Epidermal melanocyte (primary cell): ENCODE data around the gene VGLL4.
"Not testable (repeated sequence)": the region's sequence is repeated elsewhere in the genome, so short reads cannot be mapped to it uniquely, and the experiment has no call there.

ENCODE experiments used
- DNase-seq: peaks from one replicate; pipeline ENCODE4 v3.0.0; 2011; ENCODE audit warnings: low spot score; ENCODE audit not compliant: insufficient read length

VGLL4 gene

GRCh38 chr3:11587766-11588165, 55.9 kb downstream of the VGLL4 start:
- no peak for DNase-seq

- DNase-seq, result no peak
These were observed 59.1 kb downstream of the VGLL4 start for GRCh38 chr3:11584570-11584969.

DNA sequence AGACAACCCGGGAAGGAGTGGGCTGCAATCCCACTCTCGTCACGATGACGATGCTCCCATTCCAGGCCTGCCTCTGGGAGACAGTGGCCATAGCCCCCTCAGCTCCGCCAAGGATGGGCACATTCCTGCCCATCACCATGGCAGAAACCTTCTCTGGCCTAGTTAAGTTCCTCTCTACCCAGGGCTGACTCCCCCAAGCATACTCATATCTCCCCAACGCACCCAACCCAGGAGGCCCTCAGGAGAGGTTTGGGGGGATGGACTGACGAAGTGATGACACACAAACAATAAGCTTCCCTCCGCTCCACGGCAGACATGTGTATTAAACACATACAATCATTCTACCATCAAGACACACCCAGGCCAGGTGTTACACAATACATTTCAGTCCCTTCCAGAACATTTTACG, 60.1 kb downstream of the VGLL4 start:
- DNase-seq, result no peak

- DNase-seq, result no peak
These were observed 60.5 kb downstream of the VGLL4 start for GRCh38 chr3:11583235-11583634.

- peak; percentile 92 for DNase-seq
These were observed 61.3 kb downstream of the VGLL4 start for GRCh38 chr3:11582191-11582968.

DNA sequence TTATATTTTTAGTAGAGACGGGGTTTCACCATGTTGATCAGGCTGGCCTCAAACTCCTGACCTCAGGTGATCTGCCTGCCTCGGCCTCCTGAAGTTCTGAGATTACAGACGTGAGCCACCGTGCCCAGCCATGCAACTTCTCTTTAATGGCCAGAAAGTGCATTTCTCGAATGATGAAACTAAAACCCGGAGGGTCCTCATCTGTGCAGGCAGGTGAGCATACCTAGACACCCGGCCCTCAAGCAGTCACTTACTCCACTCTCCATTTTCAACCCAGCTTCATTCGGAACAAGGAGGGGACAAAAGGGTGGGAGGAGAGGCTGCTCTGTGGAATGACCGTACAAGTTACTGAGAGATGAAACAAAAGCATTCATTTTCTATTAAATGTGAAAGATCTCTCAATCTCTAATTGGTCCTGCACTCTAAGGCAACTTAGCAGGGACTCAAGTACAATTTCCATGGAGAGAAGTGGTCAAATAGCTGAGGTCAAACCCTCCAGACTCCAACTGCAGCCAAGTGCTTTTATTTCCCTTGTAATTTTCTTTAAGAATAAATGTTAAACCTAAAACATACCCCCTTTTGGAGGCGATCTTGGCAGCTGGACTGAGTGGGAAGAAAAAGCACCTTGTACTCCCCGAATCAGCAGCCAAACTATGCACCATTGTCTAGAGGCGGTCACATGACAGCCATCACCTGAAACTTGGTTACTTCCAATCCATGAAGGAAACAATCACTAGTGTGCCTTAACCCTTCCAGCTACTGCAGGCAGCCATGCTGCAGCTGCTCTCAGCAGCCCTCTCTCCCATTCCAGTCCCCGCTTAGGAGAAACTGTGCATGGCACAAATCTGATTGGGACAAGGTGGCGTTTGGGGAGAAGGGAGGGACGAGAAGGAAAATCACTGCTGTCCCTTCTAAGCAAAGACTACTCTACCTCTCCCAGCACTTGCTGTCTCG, 62.2 kb downstream of the VGLL4 start:
- DNase-seq, result no peak

DNA sequence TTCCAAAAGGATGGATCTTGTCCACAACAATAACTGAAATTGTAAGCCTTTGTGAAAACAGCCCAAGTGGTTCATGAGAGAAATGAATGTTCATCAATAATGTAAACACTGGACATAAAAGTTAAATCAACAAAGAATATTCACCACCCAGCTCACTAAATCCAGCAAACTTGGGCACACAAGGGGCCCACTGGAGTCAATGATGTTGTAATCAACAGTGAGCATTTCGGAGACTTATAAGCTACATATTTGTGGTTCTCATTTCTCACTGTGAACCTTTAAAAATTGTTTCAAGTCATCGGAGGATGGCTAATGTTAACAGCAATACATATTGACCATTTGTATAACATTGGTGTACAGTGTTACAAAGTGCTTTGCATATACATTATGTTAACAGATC, 63.1 kb downstream of the VGLL4 start:
- DNase-seq, result no peak

- no peak for DNase-seq
These were observed 65.5 kb downstream of the VGLL4 start for GRCh38 chr3:11578169-11578568.

DNA sequence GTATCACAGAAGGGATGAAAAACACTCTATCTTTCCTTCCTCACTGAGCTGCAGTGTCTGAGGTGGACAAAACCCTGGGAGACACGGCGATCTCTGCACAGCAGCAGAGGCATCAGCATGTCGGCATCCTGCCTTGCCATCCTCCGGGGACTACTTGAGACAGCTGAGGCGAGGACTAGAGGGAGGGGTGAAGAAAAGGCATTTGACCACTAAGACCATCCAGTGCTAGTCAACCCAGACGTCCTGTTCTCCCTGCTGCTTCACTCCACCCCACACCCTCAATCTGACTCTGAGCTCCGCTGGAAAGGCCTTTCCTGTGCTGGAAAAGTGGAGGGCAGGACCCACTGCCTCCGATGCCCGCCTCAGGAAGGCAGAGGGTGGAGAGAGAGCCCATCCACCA, 67.3 kb downstream of the VGLL4 start:
- DNase-seq, result no peak

- no peak for DNase-seq
These were observed 68.0 kb downstream of the VGLL4 start for GRCh38 chr3:11575677-11576076.

DNA sequence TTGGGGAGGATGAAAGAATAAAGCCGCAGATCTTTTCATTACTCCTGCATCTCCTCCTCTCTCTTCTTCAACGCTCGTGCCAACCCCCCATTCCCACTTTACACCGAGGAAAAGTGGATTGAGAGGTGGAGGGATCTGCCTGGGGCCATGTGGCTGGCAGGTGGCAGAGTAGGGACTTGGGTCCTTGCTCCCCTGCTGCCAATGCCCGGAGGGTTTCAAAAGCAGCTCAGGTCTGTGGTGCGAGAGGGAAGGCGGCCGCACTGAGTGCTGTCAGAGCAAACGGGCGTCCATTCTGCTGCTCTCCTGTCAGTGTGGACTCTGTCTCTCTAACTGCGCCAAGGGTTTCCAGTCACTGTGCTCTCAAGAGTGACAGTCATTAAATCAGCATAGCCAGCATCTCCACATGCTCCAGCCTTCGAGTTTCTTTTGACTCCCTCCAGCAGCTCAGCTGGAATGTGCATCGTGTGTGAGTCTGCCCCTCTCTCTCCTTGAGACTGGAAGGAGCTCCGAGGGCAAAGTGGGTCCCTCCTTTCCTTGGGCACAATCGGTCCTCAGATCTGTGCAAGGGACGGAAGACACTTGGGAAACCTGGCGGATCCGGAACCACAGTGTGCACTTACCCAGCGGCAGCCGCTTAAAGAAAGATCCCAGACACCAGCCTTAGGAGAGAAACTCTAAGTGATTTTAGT, 68.6 kb downstream of the VGLL4 start:
- no peak for DNase-seq

GRCh38 chr3:11572660-11573059, 71.1 kb downstream of the VGLL4 start:
- DNase-seq, result not testable (repeated sequence)

DNA sequence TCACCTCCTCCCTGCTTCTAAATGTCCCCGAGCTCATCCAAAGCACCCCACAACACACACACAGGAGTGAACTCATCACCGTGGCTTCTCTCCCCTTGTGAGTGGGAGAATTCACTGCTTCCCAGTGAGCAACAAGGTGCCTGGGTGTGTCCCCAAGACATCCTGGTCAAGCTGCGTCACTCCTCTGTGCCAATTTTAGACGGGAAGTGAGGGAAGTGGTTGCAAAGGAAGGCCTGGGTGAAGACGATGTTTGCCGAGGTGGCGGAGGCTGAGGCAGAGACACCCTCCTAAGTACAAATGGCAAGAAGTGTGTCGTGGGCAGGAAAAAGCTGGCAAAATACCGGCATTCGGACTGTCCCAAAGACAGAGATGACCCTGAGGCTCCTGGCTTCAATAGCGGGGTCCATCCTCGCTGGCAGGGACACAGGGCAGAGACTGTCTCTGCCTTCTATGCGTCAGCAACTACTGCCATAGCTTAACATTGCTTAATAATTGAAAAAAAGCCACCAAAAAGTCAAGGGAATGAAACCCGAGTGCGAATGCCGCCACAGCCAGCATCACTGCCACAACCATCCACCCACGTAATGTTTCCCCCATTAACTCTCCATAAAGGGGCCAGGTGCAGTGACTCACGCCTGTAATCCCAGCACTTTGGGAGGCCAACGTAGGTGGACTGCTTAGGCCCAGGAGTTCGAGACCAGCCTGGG, 72.8 kb downstream of the VGLL4 start:
- no peak for DNase-seq

GRCh38 chr3:11570251-11570650, 73.5 kb downstream of the VGLL4 start:
- no peak for DNase-seq

GRCh38 chr3:11569156-11569741, 74.5 kb downstream of the VGLL4 start:
- no peak for DNase-seq

DNA sequence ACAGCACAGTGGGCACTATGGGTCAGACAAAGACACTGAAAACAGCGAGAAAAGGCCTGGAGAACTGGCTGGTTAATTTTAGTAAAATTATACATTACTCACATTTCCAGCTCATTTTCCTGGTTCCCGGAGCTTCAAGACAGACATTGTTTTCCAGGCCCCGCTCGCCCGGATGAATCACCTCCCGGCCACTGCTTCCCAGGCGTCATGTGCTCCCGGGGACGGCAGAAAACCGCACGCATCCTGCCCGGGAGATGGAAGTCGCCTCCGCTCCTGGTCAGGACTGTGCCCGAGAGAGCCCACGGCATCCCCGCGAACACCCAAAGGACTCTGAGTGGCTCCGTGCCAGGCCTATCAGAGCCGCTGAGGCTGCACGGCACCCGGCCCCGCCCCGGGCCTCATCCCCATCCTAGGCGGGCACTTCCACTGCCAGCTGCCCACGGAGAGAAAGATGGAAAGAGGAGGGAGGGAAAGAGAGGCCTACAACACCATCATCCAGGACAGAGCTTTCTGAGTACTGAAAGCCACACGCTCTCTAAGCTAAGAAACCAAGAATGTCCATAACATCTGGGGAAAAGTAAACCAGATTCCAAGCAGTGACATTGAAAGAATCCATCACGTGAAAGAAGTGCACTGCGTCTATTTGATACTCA, 75.1 kb downstream of the VGLL4 start:
- peak; percentile 95 for DNase-seq

DNA sequence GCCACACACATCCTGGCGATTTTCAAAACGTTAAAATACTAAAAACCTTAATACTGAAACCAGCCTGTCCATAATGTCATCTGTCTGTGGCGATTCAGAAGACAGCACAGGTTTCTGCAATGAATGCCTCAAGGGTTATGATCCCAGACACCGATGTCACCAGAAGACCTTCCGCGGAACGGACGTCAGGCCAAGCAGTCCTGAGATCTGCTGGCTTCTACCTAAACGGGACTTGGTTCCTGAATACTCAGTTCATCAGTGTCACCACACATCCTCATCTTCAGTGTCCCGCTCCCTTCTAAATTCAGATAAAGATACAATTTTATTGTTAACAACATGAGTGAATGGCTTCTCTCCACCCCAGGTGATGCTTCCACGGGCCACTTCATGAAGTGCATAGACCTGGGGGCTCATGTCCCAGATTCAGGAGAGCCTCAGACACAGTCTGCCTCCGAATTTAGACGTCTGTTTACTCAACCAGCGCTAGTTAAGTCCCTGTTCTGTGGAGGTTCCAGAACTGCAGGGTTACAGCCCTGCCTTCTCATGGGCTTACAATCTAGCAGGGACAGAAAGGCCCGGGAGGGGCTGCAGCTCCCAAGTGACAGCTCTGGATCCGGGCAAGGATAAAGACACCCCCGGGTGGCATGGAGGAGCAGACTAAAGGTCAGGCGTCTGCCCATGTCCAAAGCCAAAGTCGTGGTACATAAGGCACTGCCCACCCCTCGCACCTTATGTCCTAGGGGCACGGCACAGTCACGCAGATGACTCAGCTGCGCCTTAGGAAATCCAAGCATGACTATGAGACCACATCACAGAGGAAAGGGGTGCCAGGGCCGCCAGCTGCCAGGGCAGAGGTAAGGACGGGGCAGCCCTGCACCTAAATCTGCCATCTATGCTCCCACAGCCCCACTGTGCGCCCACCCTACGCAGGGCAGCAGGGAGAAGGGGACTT, 75.9 kb downstream of the VGLL4 start:
- peak; percentile 78 for DNase-seq

- DNase-seq, result no peak
These were observed 76.8 kb downstream of the VGLL4 start for GRCh38 chr3:11566916-11567315.

DNA sequence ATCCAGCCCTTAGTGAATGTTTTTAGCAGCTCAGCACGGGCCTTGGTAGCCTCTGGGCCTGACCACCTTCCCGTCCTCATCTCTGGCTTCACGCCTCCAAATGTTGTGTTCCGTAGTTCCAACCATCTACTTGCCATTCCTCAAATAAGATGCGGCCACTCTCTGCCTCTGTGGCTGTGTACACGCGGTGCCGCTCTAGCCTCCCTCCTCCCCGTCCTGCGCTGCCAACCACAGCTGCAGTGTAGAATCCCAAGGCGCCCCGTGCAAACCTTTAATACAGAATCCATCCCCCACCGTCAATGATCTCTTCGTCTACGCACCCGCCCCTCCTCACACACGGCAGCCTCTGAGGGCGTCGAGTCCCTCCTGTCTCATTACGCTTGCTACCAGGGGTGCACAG, 77.2 kb downstream of the VGLL4 start:
- DNase-seq, result no peak
